SK-N-SH (cell line): Measurements from ENCODE around the gene PNLDC1.

Experiments
- EP300 ChIP-seq, 2 experiments: IDR thresholded peaks; 2 replicates each; pipeline versions ENCODE4 v1.4.0 to v1.6.1; 2012; ENCODE audit warnings: borderline replicate concordance in 1 of 2, low read depth in 1 of 2, low read length in 1 of 2
- FOXJ3 ChIP-seq: sonication (generic); formaldehyde crosslinking; IDR thresholded peaks from 2 replicates; pipeline ENCODE4 v1.5.1; 2020; ENCODE audit warnings: mild to moderate bottlenecking, missing genetic modification reagents
- RAD21 ChIP-seq: IDR thresholded peaks from 2 replicates; pipeline ENCODE4 v1.6.1; 2012; ENCODE audit warnings: mild to moderate bottlenecking, low read length

GRCh38 chr6:159807150-159807858 is 7.2 kb downstream of the PNLDC1 start:
- TF ChIP-seq EP300 (IDR thresholded peaks at IDR 0.05; ENCODE audit: borderline replicate concordance in 1 of 2, low read depth in 1 of 2, low read length in 1 of 2) (no peak), FOXJ3 (CRISPR knock-in tag) (no peak), RAD21 (no peak)
